ENCODE results near the gene GRM7. TPM values are rescaled to one million over a fixed set of nuclear protein-coding genes. Genes with fewer than 3 reads are reported as not detected.

Gene GRM7
- total RNA-seq, result not detected in 2 replicates

GRCh38 chr3:6860954-6861624, at the start of gene GRM7:
GRM7 (plus strand) TSS chr3:6861115.

Measured in bronchial smooth muscle cell (primary cell).